ENCODE data around the gene CRISPLD2.

Gene CRISPLD2

GRCh38 chr16:84909476-84910085, 89.8 kb downstream of the CRISPLD2 start:
- Histone ChIP-seq H2AFZ (ENCODE audit: low read depth, low read length) (no peak overlapping the region), H3K79me2 (ENCODE audit: low read length) (no peaks in the 10 kb centered on the region), H3K9ac (ENCODE audit: low read length) (no peak overlapping the region), H3K4me2 (ENCODE audit: low read length) (no peak overlapping the region), H4K20me1 (ENCODE audit: insufficient read depth, low read length) (no peaks in the 10 kb centered on the region), H3K4me1 (ENCODE audit: low read length) (no peaks in the 10 kb centered on the region), H3K27me3 (ENCODE audit: low read depth, low read length) (peaks cover 27% of the 10 kb centered on the region), H3K36me3 (replicated peaks; ENCODE audit: low read depth, low read length) (no peaks in the 10 kb centered on the region), H3K27ac (ENCODE audit: low read length) (no peak overlapping the region), H3K4me3 (ENCODE audit: low read length) (no peak overlapping the region), H3K9me3 (ENCODE audit: insufficient read depth, low read length) (no peaks in the 10 kb centered on the region)
- TF ChIP-seq CTCF (IDR thresholded peaks at IDR 0.05; ENCODE audit: low read depth, low read length), result no peak
- no peak for TF ChIP-seq EZH2phosphoT487 (IDR thresholded peaks at IDR 0.05; ENCODE audit: low read depth)

DNA sequence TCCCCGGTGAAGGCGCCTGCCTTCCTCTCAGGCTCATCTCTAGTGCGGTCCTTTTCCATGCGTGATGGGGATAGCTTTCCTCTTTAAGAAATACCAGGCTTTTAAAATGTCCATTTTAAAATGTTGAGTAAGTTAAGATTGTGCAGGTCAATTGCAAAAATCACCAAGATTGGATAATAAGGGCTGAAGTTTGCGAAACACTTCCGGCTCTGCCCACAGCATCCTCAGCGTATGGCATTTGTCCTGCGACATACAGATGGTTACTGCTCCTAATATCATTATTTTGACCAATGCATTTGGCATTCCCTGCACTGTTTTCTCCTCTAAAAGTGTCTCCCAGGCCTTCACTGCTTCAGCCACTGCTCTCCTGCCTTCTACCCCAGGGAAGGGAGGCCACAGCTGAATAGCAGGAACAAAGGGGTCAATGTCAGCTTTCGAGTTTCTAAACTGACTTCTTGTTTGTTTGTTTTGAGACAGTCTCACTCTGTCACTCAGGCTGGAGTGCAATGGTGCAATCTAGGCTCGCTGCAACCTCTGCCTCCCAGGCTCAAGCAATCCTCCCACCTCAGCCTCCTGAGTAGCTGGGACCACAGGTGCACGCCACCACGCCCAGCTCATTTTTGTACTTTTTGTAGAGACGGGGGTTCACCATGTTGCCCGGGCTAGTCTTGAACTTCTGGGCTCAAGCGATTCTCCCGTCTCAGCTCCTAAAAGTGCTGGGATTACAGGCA, 91.9 kb downstream of the CRISPLD2 start:
- no peaks in the 10 kb centered on the region for H3K4me1 ChIP-seq (ENCODE audit: low read length)
- no peak overlapping the region for H2AFZ ChIP-seq (ENCODE audit: low read depth, low read length)
- H3K27ac ChIP-seq (ENCODE audit: low read length), result no peak overlapping the region
- TF ChIP-seq EZH2phosphoT487 (IDR thresholded peaks at IDR 0.05; ENCODE audit: low read depth), result no peak
- TF ChIP-seq CTCF (IDR thresholded peaks at IDR 0.05; ENCODE audit: low read depth, low read length), result no peak
- H4K20me1 ChIP-seq (ENCODE audit: insufficient read depth, low read length), result no peaks in the 10 kb centered on the region
- no peaks in the 10 kb centered on the region for H3K36me3 ChIP-seq (replicated peaks; ENCODE audit: low read depth, low read length)
- H3K79me2 ChIP-seq (ENCODE audit: low read length), result no peaks in the 10 kb centered on the region
- no peak overlapping the region for H3K4me2 ChIP-seq (ENCODE audit: low read length)
- peaks cover 41% of the 10 kb centered on the region for H3K27me3 ChIP-seq (ENCODE audit: low read depth, low read length)
- H3K4me3 ChIP-seq (ENCODE audit: low read length), result no peak overlapping the region
- no peak overlapping the region for H3K9ac ChIP-seq (ENCODE audit: low read length)
- no peaks in the 10 kb centered on the region for H3K9me3 ChIP-seq (ENCODE audit: insufficient read depth, low read length)

GRCh38 chr16:84913315-84913714, 93.5 kb downstream of the CRISPLD2 start:
- H3K9me3 ChIP-seq (ENCODE audit: insufficient read depth, low read length), result no peaks in the 10 kb centered on the region
- no peaks in the 10 kb centered on the region for H4K20me1 ChIP-seq (ENCODE audit: insufficient read depth, low read length)
- no peaks in the 10 kb centered on the region for H3K4me1 ChIP-seq (ENCODE audit: low read length)
- no peak overlapping the region for H3K27ac ChIP-seq (ENCODE audit: low read length)
- H3K36me3 ChIP-seq (replicated peaks; ENCODE audit: low read depth, low read length), result no peaks in the 10 kb centered on the region
- H3K79me2 ChIP-seq (ENCODE audit: low read length), result no peaks in the 10 kb centered on the region
- no peak overlapping the region for H2AFZ ChIP-seq (ENCODE audit: low read depth, low read length)
- no peak overlapping the region for H3K4me2 ChIP-seq (ENCODE audit: low read length)
- peaks cover 53% of the 10 kb centered on the region for H3K27me3 ChIP-seq (ENCODE audit: low read depth, low read length)
- TF ChIP-seq EZH2phosphoT487 (IDR thresholded peaks at IDR 0.05; ENCODE audit: low read depth), result no peak
- TF ChIP-seq CTCF (IDR thresholded peaks at IDR 0.05; ENCODE audit: low read depth, low read length), result no peak
- H3K9ac ChIP-seq (ENCODE audit: low read length), result no peak overlapping the region
- no peak overlapping the region for H3K4me3 ChIP-seq (ENCODE audit: low read length)

- H3K27ac ChIP-seq (ENCODE audit: low read length), result no peak overlapping the region
- H3K4me2 ChIP-seq (ENCODE audit: low read length), result no peak overlapping the region
- H3K36me3 ChIP-seq (replicated peaks; ENCODE audit: low read depth, low read length), result no peaks in the 10 kb centered on the region
- no peaks in the 10 kb centered on the region for H3K9me3 ChIP-seq (ENCODE audit: insufficient read depth, low read length)
- TF ChIP-seq EZH2phosphoT487 (IDR thresholded peaks at IDR 0.05; ENCODE audit: low read depth) (no peak), CTCF (IDR thresholded peaks at IDR 0.05; ENCODE audit: low read depth, low read length) (no peak)
- H2AFZ ChIP-seq (ENCODE audit: low read depth, low read length), result no peak overlapping the region
- H3K27me3 ChIP-seq (ENCODE audit: low read depth, low read length), result peaks cover 59% of the 10 kb centered on the region
- no peak overlapping the region for H3K4me3 ChIP-seq (ENCODE audit: low read length)
- H4K20me1 ChIP-seq (ENCODE audit: insufficient read depth, low read length), result no peaks in the 10 kb centered on the region
- H3K9ac ChIP-seq (ENCODE audit: low read length), result no peak overlapping the region
- no peaks in the 10 kb centered on the region for H3K4me1 ChIP-seq (ENCODE audit: low read length)
- no peaks in the 10 kb centered on the region for H3K79me2 ChIP-seq (ENCODE audit: low read length)
These were observed 94.5 kb downstream of the CRISPLD2 start for GRCh38 chr16:84914273-84914672.

Measured in OCI-LY3 (cell line).